CD4-positive, alpha-beta T cell (primary cell): ENCODE measurements around the gene MACROD2. TPM values are rescaled to one million over a fixed set of nuclear protein-coding genes. Genes with fewer than 3 reads are reported as not detected.
"Not testable (repeated sequence)": the region's sequence is repeated elsewhere in the genome, so short reads cannot be mapped to it uniquely, and the experiment has no call there.

Experiments
- ATAC-seq: fragments of 200-7000 bp; cut with Tn5 transposase; one replicate; pipeline ENCODE4 v1.10.0; 2022; ENCODE audit warnings: mild to moderate bottlenecking; ENCODE audit not compliant: poor library complexity
- CTCF ChIA-PET: fragments of 350-600 bp; sonication (Branson Sonifier 250); formaldehyde crosslinking; loops from one replicate; lab custom pipeline; 2021; ENCODE audit warnings: antibody characterized with exemption, inconsistent platforms; lab: Charles Lee
- POLR2A ChIA-PET: fragments of 350-600 bp; sonication (Branson Sonifier 250); formaldehyde crosslinking; loops from one replicate; lab custom pipeline; 2021; ENCODE audit warnings: antibody characterized with exemption, inconsistent platforms; lab: Charles Lee
- DNase-seq, 14 experiments: peaks; one replicate each; pipeline ENCODE4 v3.0.0-alpha.2; 2013 to 2020; ENCODE audit warnings: mixed read lengths in 2 of 14
- H3K27ac ChIP-seq, 2 donors: one replicate each; pipeline versions ENCODE4 v1.5.1 to v1.7.0; 2013; ENCODE audit warnings: low read length in 2 of 2, low read depth in 1 of 2, mild to moderate bottlenecking in 1 of 2
- H3K27me3 ChIP-seq, 2 experiments: 1 replicate in 1 of 2; 2 replicates in 1 of 2; pipeline versions ENCODE4 v1.6.1 to v1.7.0; 2013; ENCODE audit warnings: low read length in 2 of 2, control low read depth in 1 of 2, mild to moderate bottlenecking in 1 of 2, moderate library complexity in 1 of 2; ENCODE audit not compliant: insufficient read depth in 2 of 2, control insufficient read depth in 1 of 2
- H3K36me3 ChIP-seq: one replicate; pipeline ENCODE4 v1.6.1; 2013; ENCODE audit warnings: low read length, control low read depth; ENCODE audit not compliant: insufficient read depth
- H3K4me1 ChIP-seq: one replicate; pipeline ENCODE4 v1.6.1; 2013; ENCODE audit warnings: low read length, control low read depth; ENCODE audit not compliant: insufficient read depth
- H3K4me3 ChIP-seq: one replicate; pipeline ENCODE4 v1.5.1; 2013; ENCODE audit warnings: mild to moderate bottlenecking, low read length, moderate library complexity
- H3K9me3 ChIP-seq, 2 experiments: 1 replicate in 1 of 2; 2 replicates in 1 of 2; pipeline versions ENCODE4 v1.6.1 to v1.7.0; 2013; ENCODE audit warnings: low read length in 2 of 2, mild to moderate bottlenecking in 2 of 2, control low read depth in 1 of 2, moderate library complexity in 1 of 2; ENCODE audit not compliant: control insufficient read depth in 1 of 2, insufficient read depth in 1 of 2
- H3K27ac Mint-ChIP-seq: one replicate; pipeline ENCODE4 v1.8.0; 2020; ENCODE audit warnings: mixed read lengths
- H3K27me3 Mint-ChIP-seq: one replicate; pipeline ENCODE4 v1.8.0; 2021; ENCODE audit warnings: mixed read lengths
- H3K36me3 Mint-ChIP-seq: one replicate; pipeline ENCODE4 v1.8.0; 2021; ENCODE audit warnings: low read depth, mixed read lengths
- H3K4me1 Mint-ChIP-seq: one replicate; pipeline ENCODE4 v1.8.0; 2021; ENCODE audit warnings: low read depth, mixed read lengths
- H3K4me3 Mint-ChIP-seq: one replicate; pipeline ENCODE4 v1.8.0; 2020; ENCODE audit warnings: mild to moderate bottlenecking, mixed read lengths
- H3K9me3 Mint-ChIP-seq: one replicate; pipeline ENCODE4 v1.8.0; 2020; ENCODE audit warnings: mixed read lengths
- CTCF ChIP-seq: fragments of 200-600 bp; IDR thresholded peaks from one replicate; pipeline ENCODE4 v1.8.0; 2022; ENCODE audit warnings: antibody characterized with exemption, mild to moderate bottlenecking
- intact Hi-C, 2 experiments: fragments of 100-400 bp; cut with DNase I in 1 of 2; cut with micrococcal nuclease in 1 of 2; formaldehyde crosslinking; loops; one replicate each; pipeline versions ENCODE4 v1.15.1 to v1.9.0; 2023 to 2025; cut with DNase I, micrococcal nuclease
- total RNA-seq, 174 experiments: library from RNA in 2 of 174; stranded (reverse) in 2 of 174; gene quantifications; one replicate each; pipeline ENCODE4 v1.2.3 and lab custom pipeline; 2021 to 2026

The MACROD2 gene
- total RNA-seq, 2 experiments from 2014 or later = not detected

- no peak for TF ChIP-seq CTCF
- H3K36me3 ChIP-seq = no peaks in the 10 kb centered on the region
- Mint-ChIP-seq H3K9me3 (peaks cover 8% of the 10 kb centered on the region), H3K27me3 (no peaks in the 10 kb centered on the region), H3K4me1 (no peaks in the 10 kb centered on the region), H3K4me3 (no peak overlapping the region), H3K27ac (no peak overlapping the region), H3K36me3 (no peaks in the 10 kb centered on the region)
- intact Hi-C loops = no loop called here
- H3K4me1 ChIP-seq = no peaks in the 10 kb centered on the region
- H3K27me3 ChIP-seq = no peaks in the 10 kb centered on the region
- DNase-seq (no peak), ATAC-seq (no peak)
- H3K27ac ChIP-seq = no peak overlapping the region
- ChIA-PET CTCF (no interaction called here), POLR2A (no interaction called here)
- H3K9me3 ChIP-seq = peaks cover 0 to 10% of the 10 kb centered on the region in 2 experiments
- H3K4me3 ChIP-seq = no peak overlapping the region
Measured at GRCh38 chr20:14453259-14453658, 457.9 kb downstream of the MACROD2 start.

DNA sequence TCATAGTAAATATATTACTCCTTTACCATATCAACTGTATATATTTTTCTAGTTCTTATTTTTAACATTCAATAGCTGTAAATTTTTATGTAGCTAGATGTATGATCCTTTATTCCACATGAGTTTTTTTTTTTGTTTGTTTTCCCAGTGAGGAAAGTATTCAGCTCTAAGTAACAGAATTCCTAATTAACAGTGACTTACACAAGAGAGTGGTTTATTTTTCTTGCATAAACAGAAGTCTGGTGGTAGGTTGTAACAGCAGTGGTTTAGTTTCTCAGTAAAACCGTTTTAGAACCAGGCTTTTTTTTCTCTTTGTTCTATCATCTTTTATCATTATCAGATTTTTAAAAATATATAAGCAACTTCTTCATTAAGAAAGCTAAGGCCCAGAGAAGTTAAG lies 459.0 kb downstream of the MACROD2 start:
- DNase-seq (no peak), ATAC-seq (no peak)
- peaks cover 8% of the 10 kb centered on the region for H3K9me3 Mint-ChIP-seq
- intact Hi-C loops = no loop called here
- peaks cover 0 to 7% of the 10 kb centered on the region in 2 experiments for H3K9me3 ChIP-seq
- H3K36me3 ChIP-seq = no peaks in the 10 kb centered on the region
- no peaks in the 10 kb centered on the region for H3K4me1 ChIP-seq
- no peaks in the 10 kb centered on the region for H3K4me1 Mint-ChIP-seq
- no peak overlapping the region for H3K4me3 Mint-ChIP-seq
- H3K27ac Mint-ChIP-seq = no peak overlapping the region
- no peak overlapping the region for H3K27ac ChIP-seq
- ChIA-PET POLR2A (no interaction called here), CTCF (no interaction called here)
- no peak for TF ChIP-seq CTCF
- H3K27me3 ChIP-seq = no peaks in the 10 kb centered on the region
- H3K4me3 ChIP-seq = no peak overlapping the region
- no peaks in the 10 kb centered on the region for H3K27me3 Mint-ChIP-seq
- H3K36me3 Mint-ChIP-seq = no peaks in the 10 kb centered on the region

DNA sequence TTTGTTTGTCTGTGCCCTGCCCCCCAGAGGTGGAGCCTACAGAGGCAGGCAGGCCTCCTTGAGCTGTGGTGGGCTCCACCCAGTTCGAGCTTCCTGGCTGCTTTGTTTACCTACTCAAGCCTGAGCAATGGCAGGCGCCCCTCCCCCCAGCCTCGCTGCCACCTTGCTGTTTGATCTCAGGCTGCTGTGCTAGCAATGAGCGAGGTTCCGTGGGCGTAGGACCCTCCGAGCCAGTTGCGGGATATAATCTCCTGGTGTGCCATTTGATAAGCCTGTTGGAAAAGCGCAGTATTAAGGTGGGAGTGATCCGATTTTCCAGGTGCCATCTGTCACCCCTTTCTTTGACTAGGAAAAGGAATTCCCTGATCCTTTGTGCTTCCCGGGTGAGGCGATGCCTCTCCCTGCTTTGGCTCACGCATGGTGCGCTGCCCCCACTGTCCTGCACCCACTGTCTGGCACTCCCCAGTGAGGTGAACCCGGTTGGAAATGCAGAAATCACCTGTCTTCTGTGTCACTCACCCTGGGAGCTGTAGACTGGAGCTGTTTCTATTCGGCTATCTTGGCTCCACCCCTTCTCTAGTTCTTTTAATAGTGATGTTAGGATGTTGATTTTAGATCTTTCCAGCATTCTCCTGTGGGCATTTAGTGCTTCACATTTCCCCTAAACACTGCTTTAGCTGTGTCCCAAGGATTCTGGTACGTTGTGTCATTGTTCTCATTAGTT lies 471.9 kb downstream of the MACROD2 start:
- peaks cover 0 to 25% of the 10 kb centered on the region in 2 experiments for H3K9me3 ChIP-seq
- POLR2A ChIA-PET, DNase-seq, H3K27me3 Mint-ChIP-seq, H3K27me3 ChIP-seq, H3K36me3 ChIP-seq, H3K4me1 ChIP-seq, H3K9me3 Mint-ChIP-seq, intact Hi-C loops, H3K4me3 ChIP-seq, H3K27ac ChIP-seq, ATAC-seq, CTCF ChIA-PET, H3K36me3 Mint-ChIP-seq, H3K4me1 Mint-ChIP-seq, H3K27ac Mint-ChIP-seq, H3K4me3 Mint-ChIP-seq: not testable (repeated sequence)
